ENCODE results near the gene TBCD.
A peak's percentile ranks its signal among the peaks of the same experiment; 100 is the strongest.

The TBCD gene

GRCh38 chr17:82859431-82860403 lies 107.9 kb downstream of the TBCD start:
- DNase-seq: peak; percentile 72

GRCh38 chr17:82860606-82861392 lies 108.9 kb downstream of the TBCD start:
- no peak for DNase-seq

- no peak for DNase-seq
Observed at GRCh38 chr17:82861393-82861775, 109.5 kb downstream of the TBCD start.

GRCh38 chr17:82862191-82862590 lies 110.3 kb downstream of the TBCD start:
- no peak for DNase-seq

GRCh38 chr17:82862737-82863382 lies 111.0 kb downstream of the TBCD start:
- DNase-seq: no peak

GRCh38 chr17:82863383-82863940 lies 111.6 kb downstream of the TBCD start:
- no peak for DNase-seq

GRCh38 chr17:82863941-82864712 lies 112.3 kb downstream of the TBCD start:
- peak; percentile 87 for DNase-seq

- no peak for DNase-seq
Observed at GRCh38 chr17:82864713-82865248, 112.9 kb downstream of the TBCD start.

GRCh38 chr17:82865274-82865673 lies 113.4 kb downstream of the TBCD start:
- no peak for DNase-seq

- DNase-seq: no peak
Observed at GRCh38 chr17:82865774-82866395, 114.0 kb downstream of the TBCD start.

GRCh38 chr17:82866590-82867191 lies 114.8 kb downstream of the TBCD start:
- DNase-seq: no peak

- no peak for DNase-seq
Observed at GRCh38 chr17:82867763-82868325, 116.0 kb downstream of the TBCD start.

GRCh38 chr17:82868715-82869131 lies 116.9 kb downstream of the TBCD start:
- DNase-seq: no peak

GRCh38 chr17:82869536-82869935 lies 117.7 kb downstream of the TBCD start:
- DNase-seq: no peak

- no peak for DNase-seq
Observed at GRCh38 chr17:82870091-82870491, 118.2 kb downstream of the TBCD start.

GRCh38 chr17:82870541-82870940 lies 118.7 kb downstream of the TBCD start:
- DNase-seq: no peak

GRCh38 chr17:82871056-82871775 lies 119.4 kb downstream of the TBCD start:
- DNase-seq: no peak

GRCh38 chr17:82871776-82872561 lies 120.1 kb downstream of the TBCD start:
- DNase-seq: no peak
